GM08714 (cell line): ENCODE data around the gene ATP5F1B.

Source experiments
- H3K4me3 ChIP-seq: fragments of 200-500 bp; sonication (Bioruptor generic); 2 replicates; pipeline ENCODE4 v1.5.1; 2014; ENCODE audit warnings: mild to moderate bottlenecking, low read length, inconsistent platforms
- ZNF274 ChIP-seq: IDR thresholded peaks from 2 replicates; pipeline ENCODE4 v1.6.1; 2012; ENCODE audit warnings: mild to moderate bottlenecking, low read depth, low read length

Gene ATP5F1B

DNA sequence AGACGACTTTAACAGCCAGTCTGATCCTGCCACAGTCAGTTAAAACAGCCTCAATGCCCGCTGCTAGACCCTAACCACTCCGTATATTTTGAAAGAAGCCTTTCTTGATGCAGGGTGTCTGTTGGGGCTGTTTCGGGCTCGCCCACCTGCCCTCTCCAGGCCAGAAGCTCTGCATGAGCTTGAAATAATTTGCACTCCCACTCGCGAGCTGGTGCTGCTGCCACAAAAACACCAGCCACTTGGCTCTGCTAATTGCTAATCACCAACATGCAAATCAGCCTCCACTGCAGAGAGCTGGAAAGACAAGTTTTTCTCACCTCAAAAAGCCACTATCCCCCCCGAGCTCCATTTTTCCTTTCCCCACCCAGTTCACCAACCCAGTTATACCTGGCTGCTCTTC is 31.2 kb downstream of the ATP5F1B start:
- TF ChIP-seq ZNF274: no peak
- no peak overlapping the region for H3K4me3 ChIP-seq

DNA sequence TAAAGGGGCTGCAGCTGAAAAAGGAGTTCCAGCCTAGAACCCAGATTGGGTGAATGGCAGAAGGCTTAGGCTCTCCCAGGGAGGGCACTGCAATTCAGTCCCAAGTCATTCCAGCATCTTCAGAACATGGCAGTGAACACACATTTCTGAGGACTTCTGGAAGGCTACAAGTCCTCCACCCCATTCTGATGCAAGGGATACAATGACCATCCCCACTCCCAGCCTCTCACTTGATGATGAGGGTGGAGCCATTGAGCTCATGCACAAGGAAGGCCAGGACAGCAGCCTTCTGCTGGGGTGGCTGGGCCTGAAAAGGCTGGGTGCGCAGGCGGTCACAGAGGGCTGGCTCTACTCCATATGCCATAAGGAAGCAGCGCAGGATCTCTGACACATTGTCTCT is 41.4 kb downstream of the ATP5F1B start:
- H3K4me3 ChIP-seq: no peak overlapping the region
- TF ChIP-seq ZNF274: no peak

DNA sequence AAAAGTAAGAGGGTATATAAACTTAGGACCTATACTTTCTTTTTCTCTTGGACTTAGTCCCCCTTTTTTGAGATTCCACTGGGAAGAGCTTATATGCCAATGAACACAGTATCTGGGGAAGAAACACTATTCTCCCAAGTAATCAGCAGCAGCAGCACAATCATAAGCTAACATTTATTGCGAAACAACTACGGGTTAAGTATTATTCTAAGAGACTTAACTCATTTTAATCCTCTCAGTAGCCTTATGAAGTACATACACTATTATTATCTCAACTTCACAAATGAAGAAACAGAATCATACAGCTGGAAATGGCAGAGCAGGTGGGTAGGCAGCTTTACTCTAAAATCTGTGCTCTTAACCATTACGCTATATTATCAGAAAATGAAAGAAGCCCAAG is 43.5 kb downstream of the ATP5F1B start:
- H3K4me3 ChIP-seq: no peak overlapping the region
- no peak for TF ChIP-seq ZNF274

DNA sequence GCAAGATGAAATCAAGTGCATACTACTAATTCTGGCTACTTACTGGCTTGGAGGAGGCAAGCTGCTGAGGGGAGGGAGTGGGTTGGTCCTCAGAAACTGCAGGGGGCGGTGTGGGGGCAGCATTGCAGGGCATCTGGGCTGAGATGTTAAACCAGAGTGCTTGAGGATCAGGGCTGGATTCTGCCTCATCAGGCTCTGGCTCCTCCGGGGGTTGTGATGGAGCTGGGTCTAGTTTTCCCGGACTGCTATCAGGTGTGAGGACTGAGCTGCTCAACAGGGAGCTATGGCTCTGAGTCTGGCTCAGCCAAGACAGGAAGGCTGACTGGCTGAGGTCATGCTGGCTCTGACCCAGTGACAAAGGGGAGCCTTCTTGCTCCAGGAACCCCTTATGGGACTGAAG is 44.3 kb downstream of the ATP5F1B start:
- TF ChIP-seq ZNF274: no peak
- no peak overlapping the region for H3K4me3 ChIP-seq

DNA sequence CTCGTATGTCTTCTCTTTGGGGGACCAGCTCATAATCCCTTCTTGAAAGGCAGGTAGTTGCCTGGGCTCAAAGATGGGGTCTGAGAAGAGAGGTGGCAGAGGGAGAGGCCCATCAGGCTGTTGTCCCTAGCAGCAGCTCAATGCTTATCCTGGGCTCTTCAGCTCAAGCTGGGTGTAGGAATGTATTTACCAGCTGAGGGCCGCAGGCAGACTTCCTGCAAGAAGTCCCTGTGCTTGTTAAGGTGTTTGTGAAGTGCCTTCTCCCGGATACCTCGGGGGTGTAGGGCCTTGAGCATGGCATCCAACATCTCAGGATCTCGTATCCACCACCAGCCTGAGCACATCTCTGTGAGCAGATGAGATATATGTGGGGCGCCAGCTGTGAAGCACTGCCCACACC is 45.0 kb downstream of the ATP5F1B start:
- TF ChIP-seq ZNF274: no peak
- no peak overlapping the region for H3K4me3 ChIP-seq

DNA sequence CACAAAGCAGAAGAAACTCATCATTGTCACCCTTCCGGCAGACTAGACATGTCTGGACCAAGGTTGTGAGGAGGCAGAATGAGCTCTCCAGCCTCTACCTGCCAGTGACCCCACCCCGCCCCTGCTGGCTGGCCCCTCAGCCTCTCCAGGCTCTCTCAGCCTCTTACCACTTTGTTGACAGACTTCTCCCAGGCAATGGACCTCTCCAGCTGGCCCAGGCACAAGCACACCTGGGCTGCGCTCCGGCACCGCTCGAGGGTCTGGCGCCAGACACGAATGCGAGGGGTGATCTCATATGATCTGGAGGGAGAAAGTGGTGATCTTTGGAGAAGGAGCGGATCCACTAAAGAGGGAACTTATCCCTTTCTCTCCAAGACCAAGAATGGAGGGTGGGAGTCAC is 46.0 kb downstream of the ATP5F1B start:
- H3K4me3 ChIP-seq: no peak overlapping the region
- no peak for TF ChIP-seq ZNF274

DNA sequence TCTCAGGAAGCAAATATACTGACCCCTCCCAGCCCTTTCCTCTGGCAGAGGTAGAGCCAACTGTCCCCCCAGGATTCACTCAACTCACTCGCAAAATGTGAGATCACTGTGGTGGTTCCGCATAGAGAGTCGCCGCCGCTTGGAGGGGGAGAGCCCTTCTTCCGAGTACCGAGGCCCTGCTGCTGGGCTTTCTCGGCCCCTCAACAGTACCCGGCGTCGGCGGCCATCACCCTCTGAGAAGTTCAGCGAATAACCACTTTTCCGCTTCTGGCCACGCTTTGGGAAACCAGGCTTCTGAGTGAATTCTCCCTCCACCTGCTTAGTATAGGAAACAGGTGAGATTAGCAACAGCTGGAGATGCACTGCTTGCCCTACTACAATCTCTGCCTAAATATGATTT is 46.7 kb downstream of the ATP5F1B start:
- TF ChIP-seq ZNF274: no peak
- H3K4me3 ChIP-seq: no peak overlapping the region

DNA sequence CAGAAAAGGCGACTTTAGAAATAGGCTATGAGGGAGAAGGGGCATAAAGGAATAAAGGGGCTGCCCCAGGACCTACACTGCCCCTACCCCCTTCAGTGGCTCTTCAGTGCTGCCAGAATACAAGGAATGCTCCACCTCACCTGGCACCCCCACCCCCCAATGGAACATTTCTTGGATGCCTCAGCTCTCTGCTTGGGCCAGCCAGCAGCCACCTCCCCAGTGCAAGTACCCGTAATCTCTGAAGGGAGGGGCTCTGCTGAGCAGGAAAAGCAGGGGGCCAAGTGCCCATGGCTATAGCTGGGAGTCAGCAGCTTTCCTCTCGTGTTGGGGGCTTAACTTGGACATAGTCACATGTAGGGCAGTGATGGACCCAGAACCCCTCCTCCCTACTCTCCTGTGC is 49.0 kb downstream of the ATP5F1B start:
- TF ChIP-seq ZNF274: no peak
- no peak overlapping the region for H3K4me3 ChIP-seq

DNA sequence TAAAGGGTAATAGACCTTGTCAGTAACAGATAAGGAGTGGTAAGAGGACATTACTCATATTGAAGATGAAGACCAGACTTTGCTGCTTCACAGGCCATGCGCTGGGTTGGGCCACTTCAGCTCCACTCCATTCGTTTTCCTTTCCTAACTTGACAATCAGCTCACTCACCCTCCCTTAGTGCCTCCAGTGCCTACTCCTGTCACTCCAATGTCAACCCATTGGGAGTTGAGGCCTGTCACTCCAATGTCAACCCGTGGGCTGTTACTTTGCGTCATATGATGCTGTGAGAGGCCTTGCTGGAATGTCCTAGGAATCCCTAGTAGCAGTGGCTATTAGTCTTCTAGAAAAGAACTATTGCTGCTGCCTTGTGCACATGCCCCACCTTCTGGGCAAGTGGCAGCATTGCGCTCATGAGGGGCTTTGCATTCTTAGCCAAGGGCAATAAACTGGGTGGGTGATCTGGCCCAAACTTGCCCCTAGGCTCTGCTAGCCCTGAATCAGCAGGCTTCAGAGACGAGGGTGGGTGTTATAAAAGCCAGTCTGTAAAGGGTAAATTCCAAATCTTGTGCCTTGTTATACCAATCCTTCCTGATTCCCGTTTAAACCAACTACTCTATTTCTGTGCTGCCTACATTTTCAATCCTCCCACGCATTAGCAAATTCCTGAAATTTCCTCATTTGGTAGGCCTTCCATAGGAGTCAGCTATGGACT is 51.7 kb downstream of the ATP5F1B start:
- no peak for TF ChIP-seq ZNF274

DNA sequence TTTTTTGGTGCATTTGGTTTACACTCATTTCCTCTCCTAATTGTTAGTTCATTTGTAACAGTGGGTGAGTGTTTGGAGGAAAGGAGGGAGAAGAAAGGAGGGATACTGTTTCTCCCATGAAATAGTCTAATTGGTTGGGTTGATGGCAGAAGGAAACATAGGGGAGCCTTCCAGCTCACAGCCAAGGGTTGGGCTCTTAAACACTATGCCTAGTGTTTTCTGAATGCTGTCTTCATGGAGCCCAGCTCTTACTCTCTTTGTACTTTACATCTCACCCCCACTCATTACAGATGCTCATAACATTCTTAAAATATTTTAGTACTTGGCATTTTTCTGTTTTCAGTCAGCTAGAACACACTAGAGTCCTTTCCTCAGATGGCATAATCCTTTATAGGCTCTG is 53.8 kb downstream of the ATP5F1B start:
- H3K4me3 ChIP-seq: no peak overlapping the region
- TF ChIP-seq ZNF274: no peak

More for the DNA sequence above, 51.7 kb downstream of the ATP5F1B start:
- H3K4me3 ChIP-seq: no peak overlapping the region

DNA sequence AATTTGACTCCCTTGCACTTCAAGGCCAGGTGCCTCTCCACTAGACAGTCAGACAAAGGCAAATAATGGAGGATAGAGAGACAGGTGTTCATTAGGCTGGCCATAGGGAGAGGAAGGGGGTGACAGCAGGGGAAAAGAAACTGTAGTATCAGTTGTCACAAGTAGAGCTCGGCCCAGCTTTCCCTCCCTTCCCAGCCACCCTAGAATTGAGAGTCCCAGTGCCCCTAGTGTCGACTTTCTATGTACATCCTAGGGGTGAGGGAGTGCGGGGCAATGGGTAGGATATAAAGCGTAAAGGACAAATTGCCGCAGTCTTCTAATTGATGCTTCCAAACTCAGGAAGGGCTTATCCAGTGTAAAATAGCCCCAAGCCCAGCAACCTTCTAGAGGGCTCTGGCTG is 54.7 kb downstream of the ATP5F1B start:
- no peak overlapping the region for H3K4me3 ChIP-seq
- no peak for TF ChIP-seq ZNF274

DNA sequence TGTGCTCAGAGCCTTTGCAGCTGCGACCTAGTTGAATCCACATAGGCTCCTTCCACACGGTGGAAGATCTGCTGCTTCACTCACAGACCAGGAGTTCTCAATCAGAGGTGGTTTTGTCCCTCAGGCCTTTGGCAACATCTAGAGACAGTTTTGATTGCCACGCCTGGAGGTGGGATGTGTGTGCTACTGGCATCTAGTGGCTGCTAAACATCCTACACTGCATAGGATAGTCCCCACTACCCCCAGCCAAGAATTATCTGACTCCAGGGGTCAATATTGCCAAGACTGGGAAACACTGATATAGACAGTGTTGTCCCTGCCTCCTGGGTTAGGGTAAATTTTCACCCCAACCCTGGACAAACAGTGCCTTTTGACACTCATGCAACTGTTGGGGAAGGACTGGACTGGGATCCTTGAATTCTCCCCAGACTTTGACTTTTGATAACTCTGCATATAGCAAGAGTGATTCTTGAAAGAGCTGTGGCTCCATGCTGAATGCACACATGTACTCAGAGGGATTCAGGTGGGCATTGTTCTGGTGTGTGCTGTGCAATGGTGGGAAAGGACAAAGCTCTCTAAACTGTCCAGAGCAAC is 55.5 kb downstream of the ATP5F1B start:
- TF ChIP-seq ZNF274: no peak
- H3K4me3 ChIP-seq: no peak overlapping the region

DNA sequence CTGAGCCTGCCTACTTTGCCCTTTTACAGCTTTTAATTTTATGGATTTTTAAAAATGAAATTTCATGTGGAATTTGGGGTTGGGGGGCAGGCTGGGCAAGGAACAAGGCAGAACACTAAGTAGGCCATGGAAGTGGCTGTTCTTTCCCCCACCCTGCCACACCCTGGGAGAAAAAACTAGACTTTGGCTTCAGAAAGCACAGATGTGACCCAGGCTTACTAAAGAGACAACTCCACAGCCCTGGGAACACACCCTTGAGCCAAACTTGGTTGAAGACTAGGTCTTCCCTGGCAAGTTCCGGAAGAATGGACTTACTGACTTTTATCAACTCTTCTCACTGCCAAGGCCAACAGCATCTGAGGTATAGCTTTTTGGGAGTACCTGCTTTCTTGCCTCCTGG is 56.0 kb downstream of the ATP5F1B start:
- H3K4me3 ChIP-seq: no peak overlapping the region
- TF ChIP-seq ZNF274: no peak
